NCI-H2107 (cell line): ENCODE data around the gene BIK.

Source experiments
- DNase-seq: peaks from one replicate; lab custom pipeline; 2025; lab: John Stamatoyannopoulos, UW

BIK gene

DNA sequence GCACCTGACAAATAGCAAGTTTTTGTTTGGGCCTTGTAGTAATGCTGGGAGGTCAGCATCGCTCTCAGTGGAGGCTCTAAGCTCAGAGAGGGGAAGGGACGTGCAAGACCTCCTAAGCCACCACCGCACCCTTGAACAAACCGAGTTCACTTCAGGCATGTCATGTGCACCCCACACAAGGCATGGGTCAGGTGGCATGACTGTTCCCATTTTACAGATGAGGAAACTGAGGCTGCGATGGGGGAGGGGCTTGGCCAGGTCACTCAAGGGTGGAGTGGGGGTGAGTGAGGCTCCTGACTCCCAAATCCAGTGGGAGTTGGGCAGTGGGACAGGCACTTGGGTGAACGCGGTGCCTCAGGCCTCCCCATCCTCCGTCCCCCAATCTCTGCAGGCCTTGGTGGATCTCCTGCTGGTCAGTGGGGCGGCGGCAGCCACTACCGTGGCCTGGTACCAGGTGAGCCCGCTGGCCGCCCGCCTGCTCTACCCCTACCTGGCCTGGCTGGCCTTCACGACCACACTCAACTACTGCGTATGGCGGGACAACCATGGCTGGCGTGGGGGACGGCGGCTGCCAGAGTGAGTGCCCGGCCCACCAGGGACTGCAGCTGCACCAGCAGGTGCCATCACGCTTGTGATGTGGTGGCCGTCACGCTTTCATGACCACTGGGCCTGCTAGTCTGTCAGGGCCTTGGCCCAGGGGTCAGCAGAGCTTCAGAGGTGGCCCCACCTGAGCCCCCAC, 52.0 kb downstream of the BIK start:
- no peak for DNase-seq

DNA sequence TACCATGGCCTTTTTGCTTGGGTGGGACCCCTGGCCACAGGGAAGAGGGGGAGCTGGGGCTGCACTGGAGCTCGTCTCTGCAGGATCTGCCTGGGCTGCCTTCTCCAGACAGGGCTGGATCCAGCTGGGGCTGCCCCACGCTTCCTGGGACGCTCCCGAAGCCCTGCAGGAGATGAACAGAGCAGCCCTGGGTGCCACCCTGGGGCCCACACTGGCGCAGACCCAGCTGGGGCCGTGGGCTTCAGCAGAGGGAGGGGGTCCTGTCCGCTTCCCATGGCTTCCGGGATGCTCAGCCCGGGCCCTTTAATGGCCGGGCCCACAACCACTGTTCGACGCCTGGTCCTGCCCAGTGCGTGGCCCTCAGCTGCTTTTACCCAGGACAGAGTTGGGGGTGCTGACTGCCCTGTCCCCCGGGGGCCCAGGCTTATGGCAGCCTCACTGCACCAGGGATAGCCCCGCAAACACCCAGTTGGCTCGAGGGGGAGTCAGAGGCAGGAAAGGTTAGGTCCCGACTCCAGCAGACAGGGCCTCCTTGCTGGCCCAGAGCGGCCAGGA, 52.8 kb downstream of the BIK start:
- DNase-seq, result no peak

DNA sequence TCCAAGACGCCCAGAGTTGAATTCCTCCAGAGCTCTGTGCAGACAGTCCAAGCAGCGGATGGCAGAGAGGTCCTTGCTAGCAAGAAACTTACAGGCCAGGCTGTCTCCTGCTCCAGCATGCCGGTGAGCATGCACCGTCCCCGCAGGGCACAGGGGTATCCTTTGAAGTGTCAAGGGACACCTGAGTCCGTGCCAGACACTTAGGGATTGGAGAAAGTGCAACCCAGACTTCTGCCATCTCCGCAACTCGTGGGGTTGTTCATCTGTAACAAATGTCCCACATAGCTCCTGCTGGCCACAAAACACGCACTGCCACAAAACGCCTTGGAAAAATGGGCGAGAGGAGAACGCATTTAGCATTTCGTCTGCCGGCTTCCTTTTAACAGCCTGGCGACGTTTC, 54.1 kb downstream of the BIK start:
- no peak for DNase-seq

DNA sequence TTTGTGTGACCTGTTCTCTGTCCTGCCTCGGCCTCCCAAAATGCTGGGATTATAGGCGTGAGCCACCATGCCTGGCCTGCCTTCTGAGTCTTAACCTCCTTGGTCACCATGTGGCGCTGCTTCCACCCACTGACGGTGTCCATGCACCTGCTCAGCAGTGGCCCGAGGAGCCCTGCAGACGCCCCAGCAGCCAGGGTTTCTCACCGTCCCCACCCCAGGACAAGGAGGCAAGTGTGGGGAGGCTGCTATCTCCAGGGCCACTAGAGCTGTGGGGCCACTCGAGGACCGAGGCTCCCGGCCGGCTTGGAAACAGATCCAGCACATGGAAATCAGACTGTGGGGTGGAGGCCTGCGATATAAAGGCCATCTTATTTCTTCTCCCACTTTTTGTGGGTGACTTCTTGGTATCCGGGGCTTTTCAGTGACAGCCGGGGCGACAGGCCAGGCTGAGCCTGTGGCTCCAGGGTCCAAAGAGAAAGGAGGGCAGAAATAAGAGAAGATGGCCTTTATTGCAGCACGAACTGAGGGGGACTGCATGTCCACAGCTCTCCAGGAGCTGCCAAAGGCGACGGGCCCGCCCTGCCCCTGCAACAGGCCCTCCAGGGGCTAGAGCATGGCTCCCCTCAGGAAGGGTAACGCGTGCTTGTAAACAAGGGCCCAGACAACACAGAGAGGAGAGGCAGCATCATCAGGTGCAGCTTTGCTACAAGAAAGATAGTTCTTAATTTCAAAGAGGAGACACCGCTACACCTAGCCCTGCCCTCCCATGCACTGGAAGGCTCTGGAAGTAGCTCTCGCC, 55.8 kb downstream of the BIK start:
- DNase-seq, result no peak

DNA sequence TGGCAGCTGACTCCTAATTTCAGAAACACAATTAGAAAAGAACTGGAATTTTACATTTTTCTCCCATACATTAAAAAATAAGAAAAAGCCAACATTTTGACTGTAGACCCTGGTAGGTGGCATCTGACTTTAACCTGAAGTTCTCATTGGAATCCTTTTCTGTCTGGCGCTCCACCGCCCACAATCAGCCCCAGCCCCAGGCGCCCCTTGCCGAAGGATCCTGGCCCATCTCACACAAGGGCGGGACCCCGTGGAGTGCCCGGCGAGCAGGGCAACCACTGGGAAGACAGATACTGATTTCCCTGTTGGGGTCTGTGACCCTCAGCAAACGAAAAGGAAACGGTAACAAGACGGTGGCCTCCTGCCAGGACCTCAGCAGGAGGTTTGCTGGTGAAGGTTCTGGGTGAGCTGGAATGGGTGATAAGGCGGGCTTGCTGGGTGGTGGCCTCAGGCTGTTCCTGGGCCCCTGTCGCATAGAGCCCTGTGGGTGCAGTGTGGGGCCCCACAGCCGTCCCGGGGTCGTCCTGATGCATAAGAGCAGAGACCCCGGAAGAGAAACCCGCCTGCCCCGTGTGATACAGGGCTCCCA, 56.5 kb downstream of the BIK start:
- DNase-seq, result no peak

DNA sequence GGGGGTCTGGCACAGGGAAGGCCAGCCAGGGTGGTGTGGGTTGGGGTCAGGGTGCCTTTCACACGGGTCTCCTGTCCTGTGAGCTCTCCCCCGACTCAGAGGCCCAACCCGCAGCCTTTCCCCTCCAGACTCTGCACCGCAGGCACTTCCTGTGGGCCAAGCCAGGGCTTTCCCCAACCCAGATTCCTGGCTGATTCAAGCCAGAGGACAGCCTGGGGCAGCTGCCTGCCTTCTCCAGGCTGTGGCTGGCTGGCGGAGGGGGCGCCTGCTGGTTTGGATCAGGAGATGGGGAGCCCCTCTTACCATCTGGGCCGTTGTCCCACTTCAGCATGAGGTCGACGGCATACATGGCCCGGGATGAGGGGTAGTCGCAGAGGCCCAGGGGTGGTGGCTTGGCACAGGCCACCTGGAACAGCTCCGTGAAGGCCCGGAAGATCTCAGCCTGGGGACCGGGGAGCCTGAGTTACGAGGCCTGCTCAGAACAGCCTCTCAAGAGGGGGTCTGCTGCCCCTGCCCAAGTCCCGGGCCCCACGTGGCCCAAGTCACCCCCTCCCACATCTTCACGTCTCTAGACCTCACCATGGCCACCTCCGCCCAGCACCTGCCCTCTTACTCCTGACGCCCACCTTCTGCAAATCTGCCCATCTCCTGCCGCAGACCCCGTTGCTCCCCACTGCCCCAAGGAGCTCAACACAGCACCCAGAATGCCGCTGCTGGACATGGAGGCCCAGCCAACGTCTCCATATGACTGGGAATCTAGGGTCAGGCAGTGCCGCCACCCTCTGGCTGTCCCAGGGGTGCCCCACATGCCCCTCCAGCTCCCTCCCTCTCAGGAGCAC, 58.1 kb downstream of the BIK start:
- DNase-seq, result no peak

DNA sequence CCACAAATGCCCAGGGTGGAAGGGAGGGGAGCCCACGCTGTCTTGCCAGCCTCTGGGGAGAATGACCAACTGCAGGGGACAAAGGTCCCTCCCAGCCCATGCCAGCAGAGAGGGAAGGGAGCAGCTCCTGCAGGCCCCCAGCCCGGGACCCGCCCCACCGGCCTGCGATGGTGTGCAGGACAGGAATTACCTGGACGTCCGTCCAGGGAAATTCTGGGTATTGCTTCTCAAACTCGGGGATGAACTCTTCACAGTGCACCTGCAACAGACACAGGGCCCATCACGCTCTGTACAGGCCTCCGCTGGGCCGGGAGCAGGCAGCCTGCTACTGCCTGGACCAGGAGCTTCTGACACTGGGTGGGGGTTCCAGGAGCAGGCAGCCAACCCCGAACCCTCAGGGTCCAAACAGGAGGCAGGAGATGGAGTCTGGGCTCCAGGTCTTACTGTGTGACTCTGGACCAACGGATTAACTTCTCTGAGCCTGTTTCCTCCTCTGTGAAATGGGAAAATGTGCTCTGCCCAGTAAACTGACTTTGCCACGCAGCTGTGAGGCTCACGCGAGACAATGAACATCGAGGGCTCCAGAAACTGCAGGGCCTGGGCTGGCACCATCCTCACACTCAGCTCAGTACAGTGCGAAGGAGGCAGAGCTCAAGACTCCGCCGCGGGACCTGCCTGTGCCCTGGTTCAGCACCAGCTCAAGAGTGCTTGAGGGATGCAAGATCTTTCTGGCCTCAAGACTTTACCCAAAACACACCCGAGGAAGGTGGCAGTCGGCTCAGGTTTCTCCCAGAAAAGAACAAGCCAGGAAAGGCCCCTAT, 59.0 kb downstream of the BIK start:
- no peak for DNase-seq

DNA sequence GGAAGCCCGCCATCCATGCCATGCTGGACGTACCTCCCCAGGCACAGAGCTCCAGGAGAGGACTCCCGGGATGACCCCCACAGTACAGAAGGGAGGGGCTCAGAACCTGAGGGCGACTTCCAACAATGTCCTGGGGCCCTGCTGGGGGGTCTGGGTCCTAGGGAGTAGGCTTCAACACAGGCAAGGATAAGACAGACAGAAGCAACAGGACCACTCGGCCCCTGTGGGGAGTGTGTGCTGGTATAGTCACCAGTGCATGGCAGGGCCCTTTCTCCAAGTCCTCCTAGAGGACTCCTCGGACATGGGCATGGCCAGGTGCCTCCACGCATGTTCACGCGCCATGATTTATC, 59.6 kb downstream of the BIK start:
- no peak for DNase-seq

DNA sequence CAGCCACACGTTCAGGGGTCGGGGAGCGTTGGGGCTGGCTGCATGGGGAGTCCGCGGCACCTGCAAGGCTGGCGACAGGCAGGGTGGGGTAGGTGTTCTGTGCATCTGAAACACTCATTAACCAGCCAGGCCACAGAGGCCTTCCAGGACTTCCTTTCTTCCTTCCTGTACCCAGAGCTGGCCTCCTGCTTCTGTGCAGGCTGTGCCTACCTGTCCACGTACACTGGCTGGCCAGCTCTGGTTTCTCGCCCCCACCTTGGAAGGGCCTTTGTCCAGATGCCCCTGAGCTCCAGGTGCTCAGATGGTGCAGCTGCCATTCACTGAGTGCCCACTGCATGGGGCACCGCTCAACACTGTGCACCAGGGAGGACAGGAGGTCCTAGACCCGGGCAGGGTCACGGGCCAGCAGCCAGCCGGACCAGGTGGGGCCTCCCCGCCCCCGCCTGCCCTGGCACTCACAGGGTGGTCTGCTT, 60.5 kb downstream of the BIK start:
- no peak for DNase-seq

DNA sequence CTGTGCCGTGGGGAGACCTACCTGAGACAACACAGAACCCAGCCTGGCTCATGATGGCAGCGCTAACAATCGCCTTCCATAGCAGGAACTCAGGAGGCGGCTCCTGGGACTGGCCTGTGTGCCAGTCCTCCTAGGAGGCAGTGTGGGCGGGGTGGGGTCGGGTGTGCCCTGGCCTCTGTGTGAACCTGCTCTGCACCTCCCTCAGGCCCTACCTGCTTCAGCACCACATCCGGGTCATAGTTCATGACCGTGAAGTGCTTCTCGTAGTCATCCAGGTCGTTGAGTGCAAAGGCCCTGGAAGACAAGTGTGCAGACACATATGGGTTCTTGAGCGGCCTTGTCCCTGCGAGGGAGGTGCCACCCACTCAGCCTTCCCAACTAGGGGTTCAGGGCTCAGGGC, 61.1 kb downstream of the BIK start:
- no peak for DNase-seq

DNA sequence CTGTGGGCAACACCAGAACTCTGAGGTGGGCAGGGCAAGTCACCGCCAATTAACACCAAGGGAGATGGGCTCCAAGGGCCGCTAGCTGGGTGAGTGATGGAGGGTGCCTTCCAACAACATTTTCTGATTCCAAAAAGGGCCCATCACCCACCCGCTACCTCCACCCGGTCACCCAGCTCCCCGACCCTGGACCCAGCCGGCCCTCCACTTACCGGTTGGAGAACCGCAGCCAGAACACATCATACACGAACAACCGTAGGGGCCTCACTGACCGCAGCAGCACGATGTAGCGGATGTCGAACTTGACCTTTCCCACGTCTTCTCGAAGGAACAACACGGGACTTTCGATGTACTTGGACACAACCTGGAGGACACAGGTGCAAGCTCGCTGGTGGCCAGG, 61.6 kb downstream of the BIK start:
- no peak for DNase-seq

DNA sequence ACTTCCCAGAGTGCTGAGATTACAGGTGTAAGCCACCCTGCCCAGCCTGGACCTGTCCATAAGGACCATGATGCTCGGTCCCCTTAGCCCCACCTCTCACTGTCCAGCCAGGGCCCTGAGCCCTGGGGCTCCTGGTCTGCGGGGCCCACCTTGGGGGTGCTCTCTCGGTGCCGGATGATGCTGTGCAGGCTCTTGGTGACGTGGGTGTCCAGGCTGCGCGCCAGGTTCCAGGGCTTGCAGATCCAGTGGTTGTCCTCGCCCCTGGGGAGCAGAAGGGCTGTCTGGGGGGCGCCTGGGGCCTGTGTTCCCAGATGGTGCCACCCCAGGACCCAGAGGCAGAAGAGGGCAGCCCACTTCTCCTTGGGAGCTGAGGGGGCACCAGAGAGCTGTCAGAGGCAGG, 63.0 kb downstream of the BIK start:
- DNase-seq, result no peak

DNA sequence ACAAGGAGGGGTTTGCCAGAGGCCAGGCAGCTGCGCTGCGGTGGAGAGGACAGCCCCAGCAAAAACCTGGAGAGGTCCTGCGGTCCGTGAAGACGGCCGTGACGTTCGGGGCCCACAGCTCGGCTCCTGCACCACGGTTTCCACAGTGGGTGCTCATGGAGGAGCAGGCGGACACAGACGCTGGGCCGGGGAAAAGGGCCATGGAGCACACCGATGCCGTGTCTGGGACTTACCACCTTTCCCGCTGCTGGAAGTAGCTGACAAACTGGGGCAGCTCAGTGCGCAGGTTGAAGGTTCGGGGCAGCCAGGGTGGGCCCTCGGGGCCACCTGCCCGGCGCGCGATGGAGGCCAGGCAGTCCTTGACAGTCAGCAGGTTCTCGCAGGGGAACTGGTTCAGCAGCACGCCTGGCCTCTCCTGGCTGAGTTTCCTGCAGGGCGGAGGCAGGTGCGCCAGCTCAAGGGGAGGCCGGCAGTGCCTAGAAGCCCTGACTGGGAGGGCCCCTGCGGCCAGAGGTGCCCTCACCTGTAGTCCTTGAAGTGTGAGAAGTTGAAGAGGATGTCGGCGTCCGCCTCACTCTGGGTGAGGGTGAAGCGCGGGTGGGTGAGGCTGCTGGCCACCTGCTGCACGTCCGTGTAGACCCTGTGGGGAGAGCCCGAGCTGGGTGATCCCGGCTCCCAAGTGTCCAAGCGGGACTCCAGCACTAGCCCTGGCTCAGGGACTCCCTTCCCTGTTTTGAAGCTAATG, 63.6 kb downstream of the BIK start:
- no peak for DNase-seq

DNA sequence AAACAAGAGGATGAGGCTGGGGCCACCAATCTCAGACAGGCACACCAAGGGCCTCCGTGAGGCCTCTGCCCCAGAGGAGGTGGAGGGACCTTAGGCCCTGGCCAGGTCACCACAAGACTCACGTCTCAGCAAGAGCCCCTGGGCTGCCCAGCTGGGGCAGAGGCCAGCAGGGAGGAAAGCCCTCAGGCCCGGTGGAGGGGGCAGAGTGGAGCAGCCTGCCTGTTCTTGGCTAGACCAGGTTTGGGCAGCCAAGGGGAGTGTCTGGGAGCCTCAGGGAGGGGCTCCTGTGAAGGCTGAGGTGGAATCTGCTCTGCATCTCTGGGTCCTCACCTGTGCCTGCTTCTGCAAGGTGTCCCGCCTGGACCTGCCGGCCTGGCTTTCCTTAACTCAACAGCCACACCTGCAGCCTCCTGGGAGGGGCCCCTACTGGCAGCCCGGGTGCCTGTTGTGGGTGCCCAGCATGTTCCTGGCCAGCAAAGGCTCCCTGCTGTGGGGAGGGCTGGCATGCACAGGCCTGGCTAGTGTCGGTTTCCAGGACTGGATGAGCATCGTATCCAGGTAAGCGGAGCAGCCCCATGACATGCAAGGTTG, 64.5 kb downstream of the BIK start:
- no peak for DNase-seq

DNA sequence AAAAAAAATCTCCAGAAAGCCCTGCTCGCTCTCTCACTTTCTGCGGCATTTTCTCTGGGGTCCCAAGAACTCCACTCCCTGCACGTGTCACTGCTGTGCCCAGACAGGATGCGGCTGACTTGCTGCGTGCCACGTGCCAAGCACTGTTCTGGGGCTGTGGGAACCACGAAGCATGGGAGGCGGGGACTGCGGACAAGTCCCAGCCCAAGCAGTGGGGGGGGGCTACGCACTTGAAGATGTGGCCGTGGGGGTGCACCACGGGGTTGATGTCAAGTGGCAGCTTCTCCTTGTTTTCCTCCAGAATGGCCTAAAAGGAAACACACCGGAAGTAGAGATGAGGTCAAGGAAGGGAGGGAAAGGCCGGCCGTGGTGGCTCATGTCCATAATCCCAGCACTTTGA, 65.5 kb downstream of the BIK start:
- no peak for DNase-seq

DNA sequence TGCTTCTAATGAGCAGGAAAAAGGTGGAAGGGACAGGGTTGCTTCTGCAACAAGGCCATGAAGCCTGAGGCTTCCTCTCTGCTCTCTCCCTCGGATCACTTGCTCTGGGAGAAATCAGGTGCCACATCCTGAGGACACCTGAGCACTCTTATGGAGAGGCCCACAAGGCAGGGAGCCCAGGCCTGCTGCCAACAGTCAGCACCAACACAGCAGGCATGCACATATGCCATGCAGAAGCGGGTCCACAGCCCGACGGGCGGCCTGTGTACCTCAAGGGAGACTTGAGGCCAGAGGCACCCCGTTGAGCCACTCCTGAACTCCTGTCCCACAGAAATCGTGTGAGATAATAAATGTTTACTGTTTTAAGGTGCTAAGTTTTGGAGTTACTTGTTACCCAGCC, 66.9 kb downstream of the BIK start:
- no peak for DNase-seq
